SHP77 (cell line): ENCODE measurements around the gene TAB2.
A peak's percentile ranks its signal among the peaks of the same experiment; 100 is the strongest.

Experiments
- DNase-seq, 2 experiments: peaks; one replicate each; lab custom pipeline; 2025; lab: John Stamatoyannopoulos, UW

TAB2 gene

GRCh38 chr6:149419696-149420404 is 102.3 kb downstream of the TAB2 start:
- DNase-seq = no peak

GRCh38 chr6:149421132-149421531 is 103.6 kb downstream of the TAB2 start:
- no peak for DNase-seq

- DNase-seq = no peak
These were observed 105.1 kb downstream of the TAB2 start for GRCh38 chr6:149422581-149422980.

GRCh38 chr6:149423964-149424440 is 106.5 kb downstream of the TAB2 start:
- no peak for DNase-seq

GRCh38 chr6:149425224-149425623 is 107.7 kb downstream of the TAB2 start:
- DNase-seq = no peak

- DNase-seq = no peak
These were observed 108.2 kb downstream of the TAB2 start for GRCh38 chr6:149425754-149426153.

GRCh38 chr6:149428606-149429005 is 111.1 kb downstream of the TAB2 start:
- no peak for DNase-seq

GRCh38 chr6:149429427-149430360 is 112.2 kb downstream of the TAB2 start:
- no peak for DNase-seq

GRCh38 chr6:149431905-149432775 is 114.6 kb downstream of the TAB2 start:
- DNase-seq = peak; percentile 80 to 84

- no peak for DNase-seq
These were observed 115.9 kb downstream of the TAB2 start for GRCh38 chr6:149433405-149433804.

- no peak for DNase-seq
These were observed 116.4 kb downstream of the TAB2 start for GRCh38 chr6:149433881-149434280.

- no peak for DNase-seq
These were observed 118.5 kb downstream of the TAB2 start for GRCh38 chr6:149435919-149436586.

GRCh38 chr6:149436647-149437046 is 119.1 kb downstream of the TAB2 start:
- no peak for DNase-seq

GRCh38 chr6:149437212-149437611 is 119.7 kb downstream of the TAB2 start:
- DNase-seq = no peak

- no peak for DNase-seq
These were observed 121.3 kb downstream of the TAB2 start for GRCh38 chr6:149438855-149439254.

- no peak for DNase-seq
These were observed 122.1 kb downstream of the TAB2 start for GRCh38 chr6:149439626-149440025.

- peak; percentile 25 to 57 for DNase-seq
These were observed 123.5 kb downstream of the TAB2 start for GRCh38 chr6:149440735-149441671.

- DNase-seq = no peak
These were observed 124.2 kb downstream of the TAB2 start for GRCh38 chr6:149441740-149442139.

GRCh38 chr6:149443411-149444181 is 126.1 kb downstream of the TAB2 start:
- no peak for DNase-seq
